ENCODE measurements around the gene DUSP3.

GRCh38 chr17:43808076-43808475, 29.3 kb upstream of the DUSP3 start:
- no peak for TF ChIP-seq GATA2 (IDR thresholded peaks at IDR 0.05; ENCODE audit: low read depth, low read length)
- no peak for TF ChIP-seq GATA3 (IDR thresholded peaks at IDR 0.05; ENCODE audit: low read depth, low read length)
